Activated CD8-positive, alpha-beta memory T cell treated with anti-CD3 and anti-CD28 coated beads, Interleukin-2, amount 50 U/mL, for 1 hour (primary cell): ENCODE data around the gene ZNHIT6.
"Not testable (repeated sequence)": the region's sequence is repeated elsewhere in the genome, so short reads cannot be mapped to it uniquely, and the experiment has no call there.

ENCODE experiments used
- DNase-seq: peaks from one replicate; pipeline ENCODE4 v3.0.0-alpha.2; 2020; ENCODE audit errors: extremely low read depth

Gene ZNHIT6

DNA sequence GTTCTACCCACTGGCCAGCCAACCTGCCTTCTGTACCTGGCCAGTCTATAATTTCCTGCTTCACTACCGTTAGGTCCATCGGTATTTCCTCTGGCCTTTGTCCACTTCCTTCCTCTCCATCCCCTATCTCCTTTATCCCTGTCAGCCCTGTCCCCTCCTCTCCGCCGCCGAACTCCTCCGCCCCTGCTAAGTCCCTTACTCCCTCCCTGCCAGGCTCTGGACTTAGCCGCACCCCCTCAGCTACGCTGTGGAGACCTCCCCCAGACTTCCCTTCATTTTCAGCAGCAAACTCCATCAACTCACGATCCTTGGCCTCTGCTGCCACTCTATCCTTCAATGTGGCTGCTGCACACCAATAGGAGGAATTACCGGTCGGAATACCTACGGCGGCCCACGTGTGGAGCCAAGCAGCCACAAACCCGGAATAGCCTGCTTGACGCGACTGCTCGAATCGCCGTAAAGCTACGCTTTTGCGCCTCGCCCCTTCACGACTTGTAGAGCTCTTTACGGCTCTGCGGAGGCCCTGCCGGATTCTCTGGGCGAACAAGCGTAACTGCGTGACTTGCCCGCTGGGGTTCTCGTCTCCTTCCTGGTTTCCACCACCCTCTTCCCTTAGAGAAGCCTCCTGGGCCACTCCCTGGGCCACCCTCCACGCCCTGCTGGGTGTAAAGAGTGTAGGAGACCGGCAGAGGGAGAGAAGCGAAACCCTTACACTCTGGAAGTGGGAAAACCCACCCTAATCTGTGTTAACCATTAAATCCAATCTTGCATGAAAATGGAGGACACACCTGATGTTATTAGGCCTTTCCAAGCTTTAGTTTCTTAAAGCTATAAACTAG lies at the start of gene ZNHIT6:
Gene ZNHIT6 (minus strand): TSS at position 444 of the 839 bp plus-strand sequence. CDS start 149 bp downstream, at position 295.
- peak; percentile 71 for DNase-seq

DNA sequence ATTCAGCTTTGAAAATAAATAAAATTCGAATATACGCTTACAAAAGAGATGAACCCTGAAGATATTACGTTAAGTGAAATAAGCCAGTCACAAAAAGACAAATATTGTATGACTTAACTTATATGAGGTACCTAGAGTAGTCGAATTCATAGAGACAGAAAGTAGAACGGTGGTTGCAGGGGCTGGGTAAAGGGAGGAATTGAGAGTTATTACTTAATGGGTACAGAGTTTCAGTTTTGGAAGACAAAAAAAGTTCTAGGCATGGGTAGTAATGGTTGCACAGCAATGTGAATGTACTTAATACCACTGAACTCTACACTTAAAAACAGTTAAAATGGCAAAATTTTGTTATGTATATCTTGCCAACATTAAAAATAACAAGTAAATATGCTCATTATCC lies 48.6 kb upstream of the ZNHIT6 start:
- no peak for DNase-seq

DNA sequence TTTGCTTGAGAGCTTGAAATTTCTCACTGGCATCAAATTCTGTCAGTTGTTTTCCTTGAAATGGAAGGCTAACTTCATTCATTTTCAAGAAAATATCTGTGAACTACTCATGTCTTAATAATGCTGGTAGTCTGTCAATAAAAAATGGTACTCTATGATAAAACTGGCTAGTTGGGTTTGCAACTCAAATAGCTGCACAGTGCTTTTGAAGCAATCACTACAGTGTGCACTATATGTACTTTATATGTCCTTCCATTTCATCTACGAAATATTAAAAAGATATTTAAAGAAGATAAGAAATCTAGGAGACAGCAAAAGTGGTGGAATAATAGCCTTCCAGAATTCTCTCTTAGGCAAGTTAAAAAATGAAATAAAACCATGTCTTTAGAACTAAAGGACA lies 39.9 kb upstream of the ZNHIT6 start:
- no peak for DNase-seq

DNA sequence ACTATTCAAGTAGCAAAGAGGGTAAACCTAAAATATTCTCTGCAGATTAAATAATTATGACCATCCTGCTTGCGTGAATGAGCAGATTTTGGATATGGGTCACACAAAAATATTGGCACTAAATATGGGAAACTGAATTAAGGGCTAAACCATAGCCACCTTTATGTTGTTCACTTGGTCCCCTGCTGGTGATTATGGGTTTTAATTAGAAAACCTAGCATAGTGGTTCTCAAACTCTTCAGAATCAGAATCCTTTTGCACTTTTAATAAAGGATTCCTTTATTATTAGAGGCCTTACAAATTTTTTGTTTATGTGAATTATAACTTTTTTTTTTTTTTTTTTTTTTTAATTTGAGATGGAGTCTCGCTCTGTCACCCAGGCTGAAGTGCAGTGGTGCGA lies 38.5 kb upstream of the ZNHIT6 start:
- no peak for DNase-seq

- no peak for DNase-seq
Measured at GRCh38 chr1:85743814-85744213, 35.6 kb upstream of the ZNHIT6 start.

- no peak for DNase-seq
Measured at GRCh38 chr1:85734931-85735330, 26.7 kb upstream of the ZNHIT6 start.

DNA sequence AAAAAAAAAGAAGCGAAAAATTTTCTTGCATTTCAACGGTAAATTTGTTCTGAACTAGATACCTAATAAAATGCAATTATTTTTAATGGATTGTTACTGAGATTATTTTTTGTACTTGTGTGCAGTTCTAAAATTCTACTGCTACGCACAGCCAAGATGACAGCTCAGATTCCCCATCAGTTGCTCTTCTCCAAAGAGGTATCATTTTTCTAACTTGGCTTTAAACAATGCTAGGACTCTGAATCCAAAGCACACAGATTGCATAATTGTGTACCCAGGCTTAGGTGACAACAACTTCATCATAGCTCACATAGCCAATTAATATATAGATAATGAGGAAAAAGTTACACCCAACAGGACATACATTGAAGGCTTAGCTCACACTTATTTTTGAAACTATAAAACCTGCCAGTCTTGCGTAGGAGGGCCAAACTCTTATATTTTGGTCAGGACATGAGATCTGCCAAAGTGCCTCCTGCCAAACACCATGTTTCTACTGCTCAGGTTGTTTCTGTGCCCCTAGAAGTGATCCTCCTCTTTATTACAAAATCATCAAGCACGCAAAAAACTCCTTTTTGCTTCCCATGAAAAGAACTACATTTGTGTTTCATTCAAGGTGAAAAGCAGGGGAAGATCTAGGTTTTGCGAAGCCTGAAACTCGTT lies 10.6 kb upstream of the ZNHIT6 start:
- DNase-seq = no peak

DNA sequence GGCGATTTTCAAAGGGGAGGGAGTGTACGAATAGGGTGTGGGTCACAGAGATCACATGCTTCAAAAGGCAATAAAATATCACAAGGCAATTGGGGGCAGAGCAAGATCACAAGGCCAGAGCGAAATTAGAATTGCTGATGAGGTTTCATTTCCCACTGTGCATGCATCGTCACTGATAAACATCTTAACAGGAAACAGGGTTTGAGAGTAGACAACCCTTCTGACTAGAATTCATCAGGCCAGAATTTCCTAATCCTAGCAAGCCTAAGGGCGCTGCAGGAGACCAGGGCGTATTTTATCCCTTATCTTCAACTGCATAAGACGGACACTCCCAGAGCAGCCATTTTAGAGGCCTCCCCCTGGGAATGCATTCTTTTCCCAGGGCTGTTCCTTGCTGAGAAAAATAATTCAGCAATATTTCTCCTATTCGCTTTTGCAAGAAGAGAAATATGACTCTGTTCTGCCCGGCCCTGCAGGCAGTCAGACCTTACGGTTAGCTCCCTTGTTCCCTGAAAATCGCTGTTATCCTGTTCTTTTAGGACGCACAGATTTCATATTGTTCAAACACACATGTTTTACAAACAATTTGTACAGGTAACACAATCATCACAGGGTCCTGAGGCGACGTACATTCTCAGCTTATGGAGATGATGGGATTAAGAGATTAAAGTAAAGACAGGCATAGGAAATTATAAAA lies 6.3 kb upstream of the ZNHIT6 start:
- not testable (repeated sequence) for DNase-seq

- DNase-seq = no peak
Measured at GRCh38 chr1:85708829-85709227, 595 bp upstream of the ZNHIT6 start.

GRCh38 chr1:85707267-85707989 lies 805 bp downstream of the ZNHIT6 start:
- no peak for DNase-seq

- DNase-seq = no peak
Measured at GRCh38 chr1:85705940-85706339, 2.3 kb downstream of the ZNHIT6 start.

- DNase-seq = no peak
Measured at GRCh38 chr1:85700422-85700821, 7.8 kb downstream of the ZNHIT6 start.

DNA sequence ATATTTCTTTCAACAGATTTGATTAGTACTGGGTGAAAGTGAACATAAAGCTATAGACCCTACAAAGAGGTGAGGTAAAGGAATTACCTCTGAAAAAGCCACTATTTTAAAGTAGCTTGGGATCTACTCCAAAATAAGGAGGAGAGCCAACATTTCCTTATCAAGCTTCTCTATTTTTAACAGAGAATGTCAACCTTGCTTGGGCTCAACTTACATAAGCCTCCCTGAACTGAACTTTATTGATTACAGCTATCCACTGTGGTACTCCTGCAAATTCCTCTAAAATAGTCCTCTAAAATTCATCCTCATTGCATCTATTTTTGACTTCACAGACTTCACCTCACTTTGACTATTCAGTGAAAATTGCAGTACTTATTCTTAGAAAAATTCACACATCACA lies 10.3 kb downstream of the ZNHIT6 start:
- no peak for DNase-seq

DNA sequence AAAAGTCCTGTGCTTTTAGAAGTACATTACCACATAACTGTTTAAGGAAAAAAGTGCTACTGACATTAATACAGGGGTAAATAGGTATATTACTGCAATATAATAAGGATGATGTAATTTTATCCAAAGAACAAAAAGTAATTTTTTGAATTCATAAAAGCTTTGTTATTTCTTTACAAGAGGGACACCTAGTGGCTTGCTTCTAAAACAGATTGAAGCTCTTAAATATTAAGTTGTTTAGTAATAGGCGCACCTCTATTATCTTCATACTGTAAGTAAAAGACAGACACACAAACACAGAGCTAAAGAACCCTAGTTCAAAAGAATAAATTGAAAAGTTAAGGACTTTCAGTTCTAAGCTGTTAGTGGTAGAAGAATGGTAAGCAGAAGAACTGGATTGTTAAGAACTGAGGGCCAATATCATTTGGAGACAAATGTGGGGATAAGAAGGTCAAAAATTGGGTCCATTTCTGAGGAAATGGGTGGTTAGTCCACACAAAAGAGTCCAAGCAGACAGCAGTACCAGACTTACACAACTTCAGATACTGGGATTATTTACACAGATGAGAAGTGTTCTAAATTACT lies 15.4 kb downstream of the ZNHIT6 start:
- DNase-seq = no peak

- DNase-seq = no peak
Measured at GRCh38 chr1:85689775-85690404, 18.3 kb downstream of the ZNHIT6 start.

DNA sequence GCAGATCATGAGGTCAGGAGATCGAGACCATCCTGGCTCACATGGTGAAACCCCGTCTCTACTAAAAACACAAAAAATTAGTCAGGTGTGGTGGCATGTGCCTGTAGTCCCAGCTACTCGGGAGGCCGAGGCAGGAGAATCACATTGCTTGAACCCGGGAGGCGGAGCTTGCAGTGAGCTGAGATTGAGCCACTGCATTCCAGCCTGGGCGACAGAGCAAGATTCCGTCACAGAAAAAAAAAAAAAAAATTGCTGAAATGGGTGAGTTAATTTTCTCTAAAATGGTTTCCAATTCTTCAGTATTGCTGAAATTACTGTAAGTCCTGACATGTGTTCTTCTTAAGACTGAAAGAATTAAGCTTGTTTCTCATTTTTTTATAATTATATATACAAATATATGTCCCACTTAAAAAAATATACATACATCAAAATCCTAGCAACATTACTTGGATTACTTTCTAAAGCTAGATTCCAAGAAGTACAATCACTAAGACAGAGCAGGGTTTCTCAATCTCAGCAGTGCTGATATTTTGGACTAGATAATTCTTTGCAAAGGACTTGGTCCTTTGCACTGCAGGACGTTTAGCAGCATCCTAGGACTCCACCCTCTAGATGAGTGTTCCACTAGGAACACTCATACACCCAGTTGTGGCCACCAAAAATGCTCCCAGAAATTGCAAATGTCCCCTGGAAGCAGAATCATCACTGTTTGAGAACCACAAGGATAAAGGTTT lies 24.8 kb downstream of the ZNHIT6 start:
- no peak for DNase-seq

DNA sequence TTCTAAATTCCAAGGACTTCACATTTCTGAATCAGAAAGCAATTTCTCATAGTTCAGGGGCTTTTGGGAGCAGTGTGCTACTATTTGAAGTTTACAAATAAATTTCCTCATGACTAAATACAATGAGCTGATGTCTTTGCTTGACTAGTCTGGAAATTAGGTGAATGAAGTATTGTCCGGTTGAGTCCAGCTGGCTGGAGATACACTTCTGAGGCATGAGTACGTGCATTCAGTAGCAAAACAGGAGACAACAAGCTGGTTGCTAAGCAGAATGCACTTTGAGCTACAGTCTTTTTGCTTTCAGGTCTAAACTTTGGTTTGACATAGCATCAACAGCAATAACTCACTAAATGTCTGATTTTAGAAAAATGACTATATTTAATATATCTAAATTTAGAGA lies 27.1 kb downstream of the ZNHIT6 start:
- DNase-seq = no peak

- DNase-seq = no peak
Measured at GRCh38 chr1:85678193-85678592, 30.0 kb downstream of the ZNHIT6 start.

DNA sequence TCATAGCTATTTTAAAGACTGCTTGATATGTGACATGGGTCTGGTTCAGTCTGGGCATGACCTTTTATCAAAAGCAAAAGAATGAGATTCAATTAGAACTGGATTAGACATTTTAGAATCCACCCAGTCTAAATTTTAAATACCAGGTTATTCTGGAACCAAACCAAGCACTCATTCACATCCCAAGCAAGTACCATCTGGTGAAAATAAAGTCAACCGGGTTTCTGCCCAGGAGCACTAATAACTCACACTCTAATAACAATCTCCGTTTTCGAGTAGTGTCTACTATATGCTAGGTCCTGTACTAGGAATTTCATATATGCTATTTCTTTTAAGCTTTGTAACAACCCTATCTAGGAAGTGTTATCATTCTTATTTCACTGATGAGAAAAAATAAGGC lies 30.6 kb downstream of the ZNHIT6 start:
- no peak for DNase-seq

- DNase-seq = no peak
Measured at GRCh38 chr1:85672031-85672660, 36.1 kb downstream of the ZNHIT6 start.
